Right ventricle myocardium superior (tissue), 1 donor: ENCODE measurements around the gene STXBP1. TPM values are rescaled to one million over a fixed set of nuclear protein-coding genes. Genes with fewer than 3 reads are reported as not detected.
A peak's percentile ranks its signal among the peaks of the same experiment; 100 is the strongest.
"Not testable (repeated sequence)": the region's sequence is repeated elsewhere in the genome, so short reads cannot be mapped to it uniquely, and the experiment has no call there.

ENCODE experiments used
- ATAC-seq: fragments of 200-7000 bp; cut with Tn5 transposase; one replicate; pipeline ENCODE4 v1.9.1; 2020; ENCODE audit warnings: mild to moderate bottlenecking; ENCODE audit not compliant: poor library complexity
- DNase-seq: peaks from one replicate; pipeline ENCODE4 v3.0.0-alpha.2; 2020
- intact Hi-C: fragments of 100-400 bp; cut with DNase I; formaldehyde crosslinking; loops from one replicate; pipeline ENCODE4 v1.11.2; 2022
- total RNA-seq: library from RNA; stranded (reverse); fragmentation: NEBNext Ultra II Directional; extraction: Animal tissue kit (Norgen Biotek cat#: 25700); gene quantifications from one replicate; pipeline ENCODE4 v1.2.1, GENCODE V29; 2021
- donor health status: DM: no; HTN: yes; CAD: no; lungs with severe emphysema.

STXBP1 gene
- total RNA-seq, 1 donor from 2014 or later: 50.9 TPM

GRCh38 chr9:127574072-127574993 lies 37.7 kb upstream of the STXBP1 start:
- DNase-seq (no peak), ATAC-seq (no peak)
- intact Hi-C loops: no loop called here

DNA sequence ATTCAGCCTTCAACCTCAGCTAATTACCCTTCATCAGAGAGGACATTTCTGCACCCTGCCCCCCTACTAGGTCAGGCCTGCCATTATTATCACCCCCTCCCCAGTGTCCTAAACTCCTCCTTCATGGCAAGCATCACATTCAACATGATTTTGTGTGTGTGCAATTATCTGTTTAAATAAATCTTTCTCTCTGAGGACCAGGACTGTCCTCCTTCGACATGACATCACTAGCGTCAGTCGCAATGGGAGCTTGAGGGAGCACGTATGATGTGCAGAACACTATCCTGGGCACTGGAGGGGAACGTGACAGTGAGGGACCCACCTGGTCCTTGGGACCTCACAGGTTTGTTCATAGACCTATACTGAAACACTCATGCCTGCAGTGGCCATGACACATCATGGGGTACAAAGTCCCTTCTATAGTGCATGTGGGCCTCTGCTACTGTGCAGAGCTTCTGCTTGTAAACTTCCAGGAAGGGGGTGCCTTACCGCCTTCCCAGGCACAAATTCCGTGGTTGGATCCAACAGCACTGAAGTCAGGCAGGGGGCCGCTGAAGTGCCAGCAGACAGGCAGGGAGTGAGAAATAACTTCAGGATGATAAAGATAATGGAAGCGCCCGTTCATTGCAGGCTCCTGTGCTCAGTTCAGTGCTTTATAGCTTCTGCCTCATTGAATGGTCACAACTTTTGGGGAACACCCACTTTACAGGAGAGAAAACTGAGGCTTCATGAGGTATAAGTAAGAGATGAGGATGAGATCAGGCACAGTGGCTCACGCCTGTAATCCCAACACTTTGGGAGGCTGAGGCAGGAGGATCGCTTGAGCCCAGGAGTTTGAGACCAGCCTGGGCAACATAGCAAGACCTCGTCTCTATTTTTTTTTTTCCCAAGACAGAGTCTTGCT lies 36.0 kb upstream of the STXBP1 start:
- ATAC-seq: no peak
- no peak for DNase-seq
- intact Hi-C loops: no loop called here

GRCh38 chr9:127577194-127577593 lies 34.9 kb upstream of the STXBP1 start:
- DNase-seq, intact Hi-C loops, ATAC-seq: not testable (repeated sequence)

DNA sequence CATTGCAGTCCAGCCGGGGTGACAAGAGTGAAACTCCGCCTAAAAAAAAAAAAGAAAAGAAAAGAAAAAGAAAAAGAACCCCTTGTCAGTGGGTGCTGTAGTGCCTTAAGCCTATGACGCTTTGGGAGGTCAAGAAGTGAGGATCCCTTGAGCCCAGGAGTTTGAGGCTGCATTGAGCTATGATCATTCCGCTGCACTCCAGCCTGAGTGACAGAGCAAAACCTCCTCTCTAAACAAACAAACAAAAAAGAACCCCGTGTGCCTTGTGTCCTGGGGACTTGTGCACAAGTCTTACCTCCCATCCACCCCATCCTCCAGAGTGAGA lies 33.5 kb upstream of the STXBP1 start:
- no peak for DNase-seq
- intact Hi-C loops: no loop called here
- no peak for ATAC-seq

DNA sequence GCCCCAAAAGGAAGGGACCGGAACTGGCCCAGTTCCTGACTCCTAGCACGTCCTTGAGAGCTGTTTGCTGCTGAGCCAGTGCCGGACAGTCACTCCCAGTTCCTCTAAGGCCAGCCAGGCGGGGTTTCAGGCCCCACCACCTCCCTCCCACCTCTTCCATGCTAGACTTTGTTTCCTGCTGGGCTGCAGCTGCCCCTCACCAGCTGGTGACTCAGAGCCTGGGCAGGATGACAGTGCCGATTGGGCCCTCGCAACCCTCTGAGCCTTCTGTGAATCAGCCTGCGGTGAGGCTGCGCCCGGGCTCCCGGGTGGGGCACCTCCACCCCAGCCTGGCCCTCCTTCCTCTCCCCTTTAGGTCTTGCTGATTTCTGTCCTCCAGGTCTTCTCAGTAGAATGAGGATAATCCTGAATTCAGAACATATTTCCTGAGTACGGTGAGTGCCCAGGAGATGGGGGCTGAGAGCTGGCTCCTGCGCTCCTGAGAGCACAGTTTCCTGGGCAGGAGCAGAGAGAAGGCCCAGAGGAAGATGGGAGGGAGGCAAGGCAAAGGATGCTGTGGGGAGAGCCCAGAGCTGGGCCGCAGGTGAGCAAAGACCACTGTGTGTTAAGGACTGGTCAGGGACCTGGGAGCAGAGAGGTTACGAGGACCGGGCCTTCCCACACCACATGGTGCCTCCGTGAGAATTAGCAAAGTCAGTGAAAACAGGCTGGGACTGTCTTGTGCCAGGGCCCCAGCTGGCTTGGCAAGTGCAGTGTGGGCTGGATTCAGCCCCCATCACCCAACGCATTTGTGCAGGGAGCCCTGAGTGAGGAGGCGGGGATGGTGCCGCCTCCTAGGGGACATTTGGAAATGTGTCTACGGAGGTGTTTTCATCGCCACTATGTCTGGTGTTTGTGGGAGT lies 32.9 kb upstream of the STXBP1 start:
- peak; percentile 91 for DNase-seq
- intact Hi-C loops: no loop called here
- ATAC-seq: peak; percentile 92

DNA sequence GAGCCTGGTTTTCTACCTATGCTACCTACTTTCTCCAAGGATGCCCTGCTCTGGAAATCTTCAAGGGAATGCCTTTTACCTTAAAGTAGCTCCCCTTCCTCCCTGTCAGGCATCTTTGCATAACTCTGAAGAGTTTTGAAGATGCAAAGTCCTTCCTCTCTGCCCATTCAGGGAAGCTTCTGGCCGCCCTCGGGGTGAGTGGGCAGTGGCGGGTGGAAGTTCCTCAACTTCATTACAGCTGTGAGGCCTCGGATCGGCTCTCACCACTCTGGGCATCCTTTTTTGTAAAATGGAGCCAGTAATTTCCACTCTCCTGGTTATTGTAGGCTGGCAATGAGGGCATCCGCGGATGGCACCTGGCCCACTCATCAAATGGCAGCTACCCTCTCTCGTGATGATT lies 31.7 kb upstream of the STXBP1 start:
- DNase-seq: no peak
- ATAC-seq: no peak
- intact Hi-C loops: loop anchor here (5.0 kb wide), 1 partner anchor 58 kb away; no protein-coding TSS in a partner anchor

- DNase-seq (no peak), ATAC-seq (no peak)
- intact Hi-C loops: loop anchor here (5.0 kb wide), 1 partner anchor 59 kb away; no protein-coding TSS in a partner anchor
Measured at GRCh38 chr9:127580879-127581475, 31.1 kb upstream of the STXBP1 start.

DNA sequence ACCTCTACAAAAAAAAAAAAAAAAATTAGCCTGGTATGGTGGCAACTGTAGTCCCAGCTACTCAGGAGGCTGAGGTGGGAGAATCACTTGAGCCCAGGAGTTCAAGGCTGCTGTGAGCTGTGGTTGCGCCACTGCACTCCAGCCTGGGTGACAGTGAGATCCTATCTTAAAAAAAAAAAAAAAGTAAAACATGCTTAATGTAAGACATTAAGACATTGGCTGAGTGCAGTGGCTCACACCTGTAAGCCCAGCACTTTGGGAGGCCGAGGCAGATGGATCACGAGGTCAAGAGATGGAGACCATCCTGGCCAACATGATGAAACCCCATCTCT lies 27.6 kb upstream of the STXBP1 start:
- not testable (repeated sequence) for ATAC-seq, DNase-seq
- intact Hi-C loops: loop anchor here (5.0 kb wide), 1 partner anchor 62 kb away; no protein-coding TSS in a partner anchor

GRCh38 chr9:127585161-127585819 lies 26.8 kb upstream of the STXBP1 start:
- ATAC-seq (no peak), DNase-seq (no peak)
- intact Hi-C loops: loop anchor here (5.0 kb wide), 1 partner anchor 83 kb away; no protein-coding TSS in a partner anchor

DNA sequence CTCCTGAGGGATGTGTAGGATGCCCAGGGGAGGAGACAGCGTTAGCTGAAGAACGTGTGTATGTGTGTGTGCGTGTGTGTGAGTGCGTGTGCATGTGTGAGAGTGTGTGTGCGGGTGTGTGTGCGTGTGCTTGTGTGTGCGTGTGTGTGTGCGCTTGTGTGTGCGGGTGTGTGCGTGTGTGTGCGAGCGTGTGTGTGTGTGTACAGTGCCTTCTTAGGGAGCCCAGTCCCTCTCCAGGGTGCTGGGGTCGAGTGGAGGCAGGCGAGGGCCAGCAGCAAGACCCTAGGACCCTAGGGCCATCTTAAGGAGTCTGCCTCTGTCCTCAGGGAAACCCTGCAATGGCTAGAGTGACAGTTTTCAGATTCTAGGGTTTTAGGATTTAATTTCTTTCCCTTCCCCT lies 26.0 kb upstream of the STXBP1 start:
- intact Hi-C loops: loop anchor here (5.0 kb wide), 1 partner anchor 84 kb away; no protein-coding TSS in a partner anchor

DNA sequence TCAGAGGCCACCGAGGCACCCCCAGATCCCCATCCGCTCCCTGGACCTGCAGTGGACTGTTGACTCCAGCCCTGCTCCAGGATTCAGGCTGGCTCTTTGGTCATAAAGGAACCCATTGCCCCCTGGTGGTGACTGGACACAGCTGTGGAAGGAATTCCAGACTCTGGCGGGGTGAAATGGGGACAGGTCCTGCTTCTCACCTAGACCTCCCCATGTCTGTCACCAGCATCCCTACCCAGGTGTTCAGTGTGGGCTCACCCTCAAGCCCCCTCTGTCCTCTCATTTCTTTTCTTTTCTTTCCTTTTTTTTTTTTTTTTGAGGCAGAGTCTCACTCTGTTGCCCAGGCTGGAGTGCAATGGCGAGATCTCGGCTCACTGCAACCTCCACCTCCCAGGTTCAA lies 25.5 kb upstream of the STXBP1 start:
- ATAC-seq (peak; percentile 94), DNase-seq (peak; percentile 82)
- intact Hi-C loops: loop anchor here (5.0 kb wide), 1 partner anchor 84 kb away; no protein-coding TSS in a partner anchor

More for the DNA sequence above, 26.0 kb upstream of the STXBP1 start:
- ATAC-seq (peak; percentile 20), DNase-seq (no peak)

DNA sequence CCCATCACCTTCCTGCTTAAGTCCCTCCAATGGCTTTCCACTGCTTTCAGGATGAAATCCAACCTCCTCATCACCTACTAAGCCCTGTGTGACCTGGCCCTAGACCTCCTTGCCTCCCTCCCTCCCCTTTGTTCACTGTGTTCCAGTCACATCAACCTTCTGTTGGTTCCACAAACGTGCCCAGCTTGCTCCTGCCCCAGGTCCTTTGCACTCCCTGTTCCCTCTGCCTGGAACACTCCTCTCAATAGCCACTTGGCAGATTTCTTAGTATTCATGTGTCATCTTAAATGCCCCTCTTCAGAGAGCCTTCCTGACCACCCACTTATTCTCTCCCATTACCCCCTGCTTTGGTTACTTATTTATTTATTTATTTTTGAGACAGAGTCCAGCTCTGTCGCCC lies 24.1 kb upstream of the STXBP1 start:
- ATAC-seq (no peak), DNase-seq (no peak)
- intact Hi-C loops: loop anchor here (5.0 kb wide), 1 partner anchor 86 kb away; no protein-coding TSS in a partner anchor

DNA sequence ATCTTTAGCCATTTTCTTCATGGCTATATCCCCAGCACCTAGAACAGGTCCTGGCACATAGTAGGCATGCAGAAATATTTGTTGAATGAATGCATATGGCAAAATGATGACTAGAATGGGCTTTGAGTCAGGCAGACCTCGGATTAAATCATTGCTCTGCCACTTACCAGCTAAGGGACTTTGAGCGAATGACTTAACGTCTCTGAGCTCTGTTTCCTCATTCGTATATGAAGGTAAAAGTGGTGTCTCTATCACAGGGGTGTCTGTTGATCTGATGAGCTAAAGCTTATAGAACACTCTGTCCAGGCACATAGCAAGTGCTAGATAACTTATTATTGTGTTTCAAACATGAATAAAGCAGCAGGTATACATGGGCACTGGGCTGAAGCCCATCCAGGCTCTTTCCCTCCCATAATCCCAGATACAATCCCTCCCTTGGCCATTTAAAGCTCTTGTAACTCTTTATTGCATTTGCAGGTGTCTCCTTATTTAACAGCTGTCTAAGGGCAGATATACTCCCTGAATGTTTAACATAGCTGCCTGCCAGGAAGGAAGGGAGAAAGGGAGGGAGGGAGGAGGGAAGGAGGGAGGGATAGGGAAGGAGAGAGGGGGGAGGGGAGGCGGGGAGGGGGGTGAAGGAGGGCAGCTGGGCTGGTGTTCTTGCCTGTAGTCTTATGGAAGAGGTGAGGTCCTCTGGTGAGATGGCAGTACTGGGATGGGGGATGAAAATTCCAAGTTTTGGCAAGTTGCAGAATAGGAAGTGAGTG lies 23.2 kb upstream of the STXBP1 start:
- no peak for ATAC-seq
- intact Hi-C loops: loop anchor here (5.0 kb wide), 1 partner anchor 87 kb away; no protein-coding TSS in a partner anchor
- no peak for DNase-seq

- DNase-seq (no peak), ATAC-seq (peak; percentile 74)
- intact Hi-C loops: loop anchor here (2.0 to 5.0 kb wide), 3 partner anchors 88 to 331 kb away; partner anchors contain the start of gene TOR2A
Measured at GRCh38 chr9:127589955-127590370, 22.1 kb upstream of the STXBP1 start.

- no peak for DNase-seq
- intact Hi-C loops: no loop called here
- no peak for ATAC-seq
Measured at GRCh38 chr9:127595611-127596010, 16.5 kb upstream of the STXBP1 start.

DNA sequence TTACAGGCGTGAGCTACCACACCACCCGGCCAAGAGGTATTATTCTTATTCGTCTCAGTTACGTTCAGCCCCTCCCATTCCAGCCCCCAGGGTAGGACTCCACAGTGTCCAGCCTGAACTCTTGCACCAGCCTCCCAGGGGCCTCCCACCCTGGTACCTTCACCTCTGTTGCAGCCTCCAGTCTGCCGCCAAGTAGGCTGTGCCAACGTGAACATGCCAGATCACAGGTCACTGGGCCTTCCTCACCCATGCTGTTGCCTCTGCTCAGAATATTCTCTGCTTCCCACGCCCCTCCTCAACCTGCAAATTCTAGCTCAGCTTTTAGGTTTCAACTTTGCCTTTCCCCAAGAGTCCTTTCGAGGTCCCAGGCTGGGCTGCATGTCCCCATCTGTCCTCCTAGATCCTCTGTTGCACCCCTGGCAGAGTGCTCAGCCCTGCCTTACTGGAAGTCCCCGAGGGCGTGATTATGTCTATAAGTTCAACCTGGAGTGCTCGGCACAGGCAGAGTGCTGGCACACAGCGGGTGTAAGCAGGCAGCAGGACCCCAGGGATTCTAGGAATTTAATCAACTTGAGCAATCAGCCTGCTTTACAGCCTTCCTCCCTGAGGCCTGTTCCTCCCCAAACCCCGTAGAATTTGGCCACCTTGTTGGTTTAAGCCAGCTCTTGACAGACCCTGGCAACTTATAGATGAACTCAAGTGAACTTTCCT lies 13.1 kb upstream of the STXBP1 start:
- DNase-seq (no peak), ATAC-seq (no peak)
- intact Hi-C loops: no loop called here
